ENCODE data around the gene TRPT1. TPM values are rescaled to one million over a fixed set of nuclear protein-coding genes. Genes with fewer than 3 reads are reported as not detected.

Gene TRPT1
- total RNA-seq, 1 donor from 2014 or later: 53.2 TPM

- H3K4me3 ChIP-seq (ENCODE audit: low read length in 3 of 3): peak overlapping the region; percentile 72 to 97 (median 96)
- H3K4me1 ChIP-seq (ENCODE audit: control insufficient read depth in 3 of 3, insufficient read depth in 3 of 3, low read length in 3 of 3): peaks cover 38 to 51% (median 46%) of the 10 kb centered on the region in 3 donors
- no peaks in the 10 kb centered on the region for H3K27me3 ChIP-seq (ENCODE audit: control insufficient read depth in 3 of 3, insufficient read depth in 3 of 3, low read length in 3 of 3)
- H3K9ac ChIP-seq (ENCODE audit: low read depth in 1 of 3, low read length in 3 of 3): peak overlapping the region; percentile 99 to 100 (median 100)
- H3K9me3 ChIP-seq (ENCODE audit: control insufficient read depth in 3 of 3, low read length in 3 of 3): no peaks in the 10 kb centered on the region
- H3K27ac ChIP-seq (ENCODE audit: low read depth, low read length): peak overlapping the region; percentile 100
- peaks cover 20 to 31% (median 31%) of the 10 kb centered on the region in 3 donors for H3K36me3 ChIP-seq (ENCODE audit: control insufficient read depth in 3 of 3, insufficient read depth in 3 of 3, low read length in 3 of 3)
Observed at GRCh38 chr11:64239662-64240434, 13.9 kb upstream of the TRPT1 start.

GRCh38 chr11:64238999-64239398 is 13.0 kb upstream of the TRPT1 start:
- Histone ChIP-seq H3K9me3 (ENCODE audit: control insufficient read depth in 3 of 3, low read length in 3 of 3) (no peaks in the 10 kb centered on the region), H3K9ac (ENCODE audit: low read depth in 1 of 3, low read length in 3 of 3) (no peak overlapping the region), H3K27ac (ENCODE audit: low read depth, low read length) (no peak overlapping the region), H3K4me3 (ENCODE audit: low read length in 3 of 3) (no peak overlapping the region), H3K36me3 (ENCODE audit: control insufficient read depth in 3 of 3, insufficient read depth in 3 of 3, low read length in 3 of 3) (peaks cover 20 to 31% (median 28%) of the 10 kb centered on the region in 3 donors), H3K4me1 (ENCODE audit: control insufficient read depth in 3 of 3, insufficient read depth in 3 of 3, low read length in 3 of 3) (peaks cover 35 to 45% (median 42%) of the 10 kb centered on the region in 3 donors), H3K27me3 (ENCODE audit: control insufficient read depth in 3 of 3, insufficient read depth in 3 of 3, low read length in 3 of 3) (no peaks in the 10 kb centered on the region)

GRCh38 chr11:64238076-64238475 is 12.1 kb upstream of the TRPT1 start:
- H3K4me1 ChIP-seq (ENCODE audit: control insufficient read depth in 3 of 3, insufficient read depth in 3 of 3, low read length in 3 of 3): peaks cover 34 to 43% (median 39%) of the 10 kb centered on the region in 3 donors
- no peak overlapping the region for H3K27ac ChIP-seq (ENCODE audit: low read depth, low read length)
- peaks cover 16 to 24% (median 21%) of the 10 kb centered on the region in 3 donors for H3K36me3 ChIP-seq (ENCODE audit: control insufficient read depth in 3 of 3, insufficient read depth in 3 of 3, low read length in 3 of 3)
- no peaks in the 10 kb centered on the region for H3K9me3 ChIP-seq (ENCODE audit: control insufficient read depth in 3 of 3, low read length in 3 of 3)
- no peak overlapping the region for H3K4me3 ChIP-seq (ENCODE audit: low read length in 3 of 3)
- H3K27me3 ChIP-seq (ENCODE audit: control insufficient read depth in 3 of 3, insufficient read depth in 3 of 3, low read length in 3 of 3): no peaks in the 10 kb centered on the region
- no peak overlapping the region for H3K9ac ChIP-seq (ENCODE audit: low read depth in 1 of 3, low read length in 3 of 3)

GRCh38 chr11:64237484-64237951 is 11.5 kb upstream of the TRPT1 start:
- H3K4me3 ChIP-seq (ENCODE audit: low read length in 3 of 3): no peak overlapping the region
- peaks cover 28 to 41% (median 33%) of the 10 kb centered on the region in 3 donors for H3K4me1 ChIP-seq (ENCODE audit: control insufficient read depth in 3 of 3, insufficient read depth in 3 of 3, low read length in 3 of 3)
- peaks cover 16 to 24% (median 20%) of the 10 kb centered on the region in 3 donors for H3K36me3 ChIP-seq (ENCODE audit: control insufficient read depth in 3 of 3, insufficient read depth in 3 of 3, low read length in 3 of 3)
- H3K9ac ChIP-seq (ENCODE audit: low read depth in 1 of 3, low read length in 3 of 3): no peak overlapping the region
- H3K9me3 ChIP-seq (ENCODE audit: control insufficient read depth in 3 of 3, low read length in 3 of 3): no peaks in the 10 kb centered on the region
- H3K27ac ChIP-seq (ENCODE audit: low read depth, low read length): no peak overlapping the region
- no peaks in the 10 kb centered on the region for H3K27me3 ChIP-seq (ENCODE audit: control insufficient read depth in 3 of 3, insufficient read depth in 3 of 3, low read length in 3 of 3)

GRCh38 chr11:64235437-64236161 is 9.6 kb upstream of the TRPT1 start:
- Histone ChIP-seq H3K4me3 (ENCODE audit: low read length in 3 of 3) (peak overlapping the region; percentile 70 to 82 (median 79)), H3K36me3 (ENCODE audit: control insufficient read depth in 3 of 3, insufficient read depth in 3 of 3, low read length in 3 of 3) (peaks cover 16 to 24% (median 20%) of the 10 kb centered on the region in 3 donors), H3K27ac (ENCODE audit: low read depth, low read length) (peak overlapping the region; percentile 65), H3K27me3 (ENCODE audit: control insufficient read depth in 3 of 3, insufficient read depth in 3 of 3, low read length in 3 of 3) (no peaks in the 10 kb centered on the region), H3K9ac (ENCODE audit: low read depth in 1 of 3, low read length in 3 of 3) (peak overlapping the region; percentile 70 to 89 (median 71)), H3K9me3 (ENCODE audit: control insufficient read depth in 3 of 3, low read length in 3 of 3) (no peaks in the 10 kb centered on the region), H3K4me1 (ENCODE audit: control insufficient read depth in 3 of 3, insufficient read depth in 3 of 3, low read length in 3 of 3) (peaks cover 28 to 36% (median 33%) of the 10 kb centered on the region in 3 donors)

- peaks cover 23 to 30% (median 30%) of the 10 kb centered on the region in 3 donors for H3K4me1 ChIP-seq (ENCODE audit: control insufficient read depth in 3 of 3, insufficient read depth in 3 of 3, low read length in 3 of 3)
- H3K27ac ChIP-seq (ENCODE audit: low read depth, low read length): peak overlapping the region; percentile 65
- peak overlapping the region; percentile 70 to 82 (median 79) for H3K4me3 ChIP-seq (ENCODE audit: low read length in 3 of 3)
- peak overlapping the region; percentile 70 to 89 (median 71) for H3K9ac ChIP-seq (ENCODE audit: low read depth in 1 of 3, low read length in 3 of 3)
- H3K9me3 ChIP-seq (ENCODE audit: control insufficient read depth in 3 of 3, low read length in 3 of 3): no peaks in the 10 kb centered on the region
- H3K36me3 ChIP-seq (ENCODE audit: control insufficient read depth in 3 of 3, insufficient read depth in 3 of 3, low read length in 3 of 3): peaks cover 16 to 23% (median 20%) of the 10 kb centered on the region in 3 donors
- H3K27me3 ChIP-seq (ENCODE audit: control insufficient read depth in 3 of 3, insufficient read depth in 3 of 3, low read length in 3 of 3): no peaks in the 10 kb centered on the region
Observed at GRCh38 chr11:64234647-64235379, 8.8 kb upstream of the TRPT1 start.

GRCh38 chr11:64233913-64234586 is 8.1 kb upstream of the TRPT1 start, which contains the start of gene VEGFB:
TSS of gene VEGFB (plus strand) at chr11:64234584. CDS start at chr11:64234834, 250 bp downstream.
- H3K27me3 ChIP-seq (ENCODE audit: control insufficient read depth in 3 of 3, insufficient read depth in 3 of 3, low read length in 3 of 3): no peaks in the 10 kb centered on the region
- no peaks in the 10 kb centered on the region for H3K9me3 ChIP-seq (ENCODE audit: control insufficient read depth in 3 of 3, low read length in 3 of 3)
- peaks cover 28 to 35% (median 34%) of the 10 kb centered on the region in 3 donors for H3K4me1 ChIP-seq (ENCODE audit: control insufficient read depth in 3 of 3, insufficient read depth in 3 of 3, low read length in 3 of 3)
- H3K9ac ChIP-seq (ENCODE audit: low read depth in 1 of 3, low read length in 3 of 3): peak within 1 kb of the TSS; percentile 70 to 89 (median 71)
- peaks cover 16 to 21% (median 20%) of the 10 kb centered on the region in 3 donors for H3K36me3 ChIP-seq (ENCODE audit: control insufficient read depth in 3 of 3, insufficient read depth in 3 of 3, low read length in 3 of 3)
- peak within 1 kb of the TSS; percentile 70 to 82 (median 79) for H3K4me3 ChIP-seq (ENCODE audit: low read length in 3 of 3)
- peak within 1 kb of the TSS; percentile 74 for H3K27ac ChIP-seq (ENCODE audit: low read depth, low read length)

GRCh38 chr11:64232967-64233315 is 7.0 kb upstream of the TRPT1 start:
- peaks cover 29 to 37% (median 35%) of the 10 kb centered on the region in 3 donors for H3K4me1 ChIP-seq (ENCODE audit: control insufficient read depth in 3 of 3, insufficient read depth in 3 of 3, low read length in 3 of 3)
- peaks cover 5 to 11% (median 10%) of the 10 kb centered on the region in 3 donors for H3K36me3 ChIP-seq (ENCODE audit: control insufficient read depth in 3 of 3, insufficient read depth in 3 of 3, low read length in 3 of 3)
- H3K9ac ChIP-seq (ENCODE audit: low read depth in 1 of 3, low read length in 3 of 3): no peak overlapping the region
- H3K27me3 ChIP-seq (ENCODE audit: control insufficient read depth in 3 of 3, insufficient read depth in 3 of 3, low read length in 3 of 3): no peaks in the 10 kb centered on the region
- no peak overlapping the region for H3K4me3 ChIP-seq (ENCODE audit: low read length in 3 of 3)
- no peaks in the 10 kb centered on the region for H3K9me3 ChIP-seq (ENCODE audit: control insufficient read depth in 3 of 3, low read length in 3 of 3)
- no peak overlapping the region for H3K27ac ChIP-seq (ENCODE audit: low read depth, low read length)

Measured in skeletal muscle tissue (tissue), 4 donors.